ENCODE data around the gene ZNF778. TPM values are rescaled to one million over a fixed set of nuclear protein-coding genes. Genes with fewer than 3 reads are reported as not detected.
"Not testable (repeated sequence)": the region's sequence is repeated elsewhere in the genome, so short reads cannot be mapped to it uniquely, and the experiment has no call there.

ZNF778 gene
- total and polyA plus RNA-seq, 2 donors (not counting 1 experiment from before 2014, with no cell fraction given): 2.2 to 13.4 TPM

GRCh38 chr16:89188471-89189357, 28.8 kb upstream of the ZNF778 start:
- ATAC-seq (ENCODE audit: low read depth); H3K4me2 ChIP-seq (replicated peaks; ENCODE audit: low read depth, low read length, poor library complexity, severe bottlenecking); H3K4me1 ChIP-seq (ENCODE audit: control insufficient read depth in 2 of 2, insufficient read depth in 2 of 2, low read length in 2 of 2); H3K79me2 ChIP-seq (ENCODE audit: control insufficient read depth, insufficient read depth, low read length); H3K4me3 ChIP-seq (ENCODE audit: control extremely low read depth in 1 of 5, extremely low read depth in 1 of 5, insufficient read depth in 1 of 5, low read depth in 2 of 5, low read length in 4 of 5); H3K4me3 Mint-ChIP-seq; H3K27ac ChIP-seq (ENCODE audit: low read length in 2 of 2); H3K4me1 Mint-ChIP-seq; DNase-seq; H3K9ac ChIP-seq (ENCODE audit: low read length); POLR2A ChIA-PET; CTCF ChIA-PET; H4K20me1 ChIP-seq (ENCODE audit: control insufficient read depth, insufficient read depth, low read length, poor library complexity, severe bottlenecking); H3K27me3 Mint-ChIP-seq; H2AFZ ChIP-seq (ENCODE audit: insufficient read depth, low read depth, low read length, poor library complexity, severe bottlenecking); H3K27ac Mint-ChIP-seq; H3K27me3 ChIP-seq (replicated peaks in 1 of 4; ENCODE audit: control extremely low read depth in 1 of 4, control insufficient read depth in 3 of 4, insufficient read depth in 4 of 4, low read length in 3 of 4); H3K36me3 ChIP-seq (replicated peaks in 1 of 2; ENCODE audit: control extremely low read depth in 1 of 2, control insufficient read depth in 1 of 2, extremely low read depth in 1 of 2, insufficient read depth in 2 of 2, low read length in 1 of 2); intact Hi-C loops (cut with micrococcal nuclease); H3K9me3 Mint-ChIP-seq (ENCODE audit: insufficient read depth): not testable (repeated sequence)
- WGBS (ENCODE audit: insufficient coverage): 92% methylated on average over 23 of the region's 25 CpGs
- H3K9me3 ChIP-seq (ENCODE audit: control extremely low read depth in 1 of 3, control insufficient read depth in 2 of 3, insufficient read depth in 1 of 3, low read length in 2 of 3): peaks cover 0 to 22% (median 0%) of the 10 kb centered on the region in 3 donors

GRCh38 chr16:89189358-89190025, 28.0 kb upstream of the ZNF778 start:
- H3K4me3 Mint-ChIP-seq: no peak overlapping the region
- Histone ChIP-seq H3K4me3 (ENCODE audit: control extremely low read depth in 1 of 5, extremely low read depth in 1 of 5, insufficient read depth in 1 of 5, low read depth in 2 of 5, low read length in 4 of 5) (no peak overlapping the region), H3K9me3 (ENCODE audit: control extremely low read depth in 1 of 3, control insufficient read depth in 2 of 3, insufficient read depth in 1 of 3, low read length in 2 of 3) (peaks cover 0 to 22% (median 0%) of the 10 kb centered on the region in 3 donors), H3K27me3 (replicated peaks in 1 of 4; ENCODE audit: control extremely low read depth in 1 of 4, control insufficient read depth in 3 of 4, insufficient read depth in 4 of 4, low read length in 3 of 4) (peaks cover 0 to 3% (median 0%) of the 10 kb centered on the region in 4 experiments), H3K27ac (ENCODE audit: low read length in 2 of 2) (no peak overlapping the region), H3K36me3 (replicated peaks in 1 of 2; ENCODE audit: control extremely low read depth in 1 of 2, control insufficient read depth in 1 of 2, extremely low read depth in 1 of 2, insufficient read depth in 2 of 2, low read length in 1 of 2) (no peaks in the 10 kb centered on the region), H3K9ac (ENCODE audit: low read length) (no peak overlapping the region), H2AFZ (ENCODE audit: insufficient read depth, low read depth, low read length, poor library complexity, severe bottlenecking) (no peak overlapping the region), H4K20me1 (ENCODE audit: control insufficient read depth, insufficient read depth, low read length, poor library complexity, severe bottlenecking) (no peaks in the 10 kb centered on the region), H3K4me2 (replicated peaks; ENCODE audit: low read depth, low read length, poor library complexity, severe bottlenecking) (no peak overlapping the region), H3K4me1 (ENCODE audit: control insufficient read depth in 2 of 2, insufficient read depth in 2 of 2, low read length in 2 of 2) (no peaks in the 10 kb centered on the region), H3K79me2 (ENCODE audit: control insufficient read depth, insufficient read depth, low read length) (no peaks in the 10 kb centered on the region)
- H3K4me1 Mint-ChIP-seq: peaks cover 3% of the 10 kb centered on the region
- WGBS (ENCODE audit: insufficient coverage): 59% methylated on average over 9 of the region's 14 CpGs
- intact Hi-C loops (cut with micrococcal nuclease): no loop called here
- no peak for DNase-seq
- POLR2A ChIA-PET: no interaction called here
- H3K27me3 Mint-ChIP-seq: no peaks in the 10 kb centered on the region
- CTCF ChIA-PET: no interaction called here
- TF ChIP-seq CTCF (IDR thresholded peaks at IDR 0.05) (no peak), EZH2 (IDR thresholded peaks at IDR 0.05; ENCODE audit: borderline replicate concordance, insufficient read depth, low read depth, low read length, poor library complexity, severe bottlenecking) (no peak)
- no peak for ATAC-seq (ENCODE audit: low read depth)
- H3K9me3 Mint-ChIP-seq (ENCODE audit: insufficient read depth): no peaks in the 10 kb centered on the region
- H3K27ac Mint-ChIP-seq: no peak overlapping the region

Data from B cell (primary cell).